Common myeloid progenitor, CD34-positive (primary cell): ENCODE measurements around the gene ZNF578.
"Not testable (repeated sequence)": the region's sequence is repeated elsewhere in the genome, so short reads cannot be mapped to it uniquely, and the experiment has no call there.

Experiments used
- CTCF ChIA-PET: fragments of 350-600 bp; sonication (Branson Sonifier 250); formaldehyde crosslinking; loops from one replicate; lab custom pipeline; 2021; ENCODE audit warnings: antibody characterized with exemption; lab: Charles Lee
- POLR2A ChIA-PET: fragments of 350-600 bp; sonication (Branson Sonifier 250); formaldehyde crosslinking; loops from one replicate; lab custom pipeline; 2021; ENCODE audit warnings: antibody characterized with exemption; lab: Charles Lee
- DNase-seq, 3 donors: peaks; one replicate each; pipeline versions ENCODE4 v3.0.0 to v3.0.0-alpha.2; 2013
- H3K27ac ChIP-seq, 2 experiments: 1 replicate in 1 of 2; 2 replicates in 1 of 2; pipeline ENCODE4 v1.7.0; 2013; ENCODE audit warnings: inconsistent platforms in 2 of 2, low read length in 2 of 2, mild to moderate bottlenecking in 2 of 2, low read depth in 1 of 2, moderate library complexity in 1 of 2; ENCODE audit not compliant: severe bottlenecking in 2 of 2, insufficient read depth in 1 of 2, poor library complexity in 1 of 2
- H3K27me3 ChIP-seq, 5 experiments: replicated peaks in 2 of 5; 1 replicate in 3 of 5; 2 replicates in 2 of 5; pipeline versions ENCODE4 v1.6.1 to v1.7.0; 2013; ENCODE audit warnings: low read length in 4 of 5, mild to moderate bottlenecking in 2 of 5, moderate library complexity in 2 of 5, inconsistent platforms in 1 of 5; ENCODE audit not compliant: insufficient read depth in 5 of 5, control insufficient read depth in 4 of 5
- H3K36me3 ChIP-seq, 4 experiments: 1 replicate in 2 of 4; 2 replicates in 2 of 4; pipeline versions ENCODE4 v1.6.1 to v1.7.0; 2013; ENCODE audit warnings: low read length in 3 of 4, control low read depth in 1 of 4, mild to moderate bottlenecking in 1 of 4; ENCODE audit not compliant: control insufficient read depth in 4 of 4, insufficient read depth in 4 of 4
- H3K4me1 ChIP-seq, 4 experiments: 1 replicate in 3 of 4; 2 replicates in 1 of 4; pipeline versions ENCODE4 v1.6.1 to v1.7.1; 2013; ENCODE audit warnings: low read length in 3 of 4, mild to moderate bottlenecking in 3 of 4, control low read depth in 1 of 4, inconsistent platforms in 1 of 4, moderate library complexity in 1 of 4; ENCODE audit not compliant: control insufficient read depth in 4 of 4, insufficient read depth in 4 of 4; ENCODE audit errors: control extremely low read depth in 1 of 4
- H3K4me3 ChIP-seq, 7 experiments: 1 replicate in 4 of 7; 2 replicates in 3 of 7; pipeline versions ENCODE4 v1.5.1 to v1.7.0; 2013; ENCODE audit warnings: mild to moderate bottlenecking in 7 of 7, low read length in 6 of 7, moderate library complexity in 6 of 7, inconsistent platforms in 2 of 7, low read depth in 2 of 7, control low read depth in 1 of 7; ENCODE audit not compliant: insufficient read depth in 4 of 7, control insufficient read depth in 1 of 7; ENCODE audit errors: extremely low read depth in 1 of 7
- H3K9me3 ChIP-seq, 5 experiments: 1 replicate in 4 of 5; 2 replicates in 1 of 5; pipeline versions ENCODE4 v1.6.1 to v1.7.1; 2013; ENCODE audit warnings: low read length in 4 of 5, mild to moderate bottlenecking in 2 of 5, inconsistent platforms in 1 of 5, low read depth in 1 of 5, moderate library complexity in 1 of 5; ENCODE audit not compliant: control insufficient read depth in 4 of 5, insufficient read depth in 2 of 5; ENCODE audit errors: control extremely low read depth in 1 of 5
- WGBS: methylation state at CpG from one replicate; pipeline ENCODE4 v1.1.5; 2013; ENCODE audit not compliant: insufficient coverage; 5-methylcytosine and 5-hydroxymethylcytosine counted together

Gene ZNF578

DNA sequence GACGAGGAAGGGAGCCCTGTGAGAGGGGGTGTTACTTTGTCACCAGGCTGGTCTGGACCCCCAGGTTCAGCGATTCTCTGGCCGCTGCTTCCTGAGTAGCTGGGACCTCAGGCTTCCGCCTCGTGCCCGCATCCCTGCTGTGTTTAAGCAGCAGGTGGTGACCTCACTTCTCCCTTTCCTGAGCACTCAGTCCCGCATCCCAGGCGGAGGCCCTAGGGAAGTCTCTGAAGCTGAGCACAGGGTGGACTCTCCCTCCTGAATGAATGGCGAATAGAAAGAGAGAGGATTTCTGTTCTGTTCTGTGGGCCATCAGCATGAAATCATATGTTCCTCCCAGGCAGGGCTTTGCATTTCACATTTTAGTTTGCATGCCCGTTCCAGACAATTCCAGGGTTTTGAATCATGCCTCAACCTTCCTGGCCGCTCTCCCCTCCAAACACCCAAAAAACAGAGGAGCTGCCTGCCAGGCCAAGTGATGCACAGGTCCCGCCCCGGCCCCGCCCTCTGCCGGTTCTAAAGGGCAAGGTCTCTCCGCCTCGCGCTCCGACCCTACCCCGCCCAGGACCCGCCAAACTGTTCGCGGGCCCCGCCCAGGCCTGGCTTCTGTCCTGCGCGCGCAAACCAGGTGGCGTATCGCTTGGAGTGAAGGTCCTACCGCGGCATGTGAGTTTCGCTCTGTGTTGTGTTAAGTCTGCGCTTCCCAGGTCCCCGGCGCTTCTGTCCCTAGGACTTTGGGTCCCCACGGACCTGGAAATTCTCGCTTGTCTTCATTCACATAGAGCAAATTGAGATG is 39.0 kb downstream of the ZNF578 start:
- Histone ChIP-seq H3K9me3 (peaks cover 0 to 38% (median 30%) of the 10 kb centered on the region in 5 experiments), H3K4me3 (peak overlapping the region in 4 of 7 experiments; percentile 13 to 51 (median 41)), H3K36me3 (peaks cover 0 to 2% (median 0%) of the 10 kb centered on the region in 4 experiments), H3K27ac (no peak overlapping the region), H3K4me1 (peaks cover 0 to 9% (median 0%) of the 10 kb centered on the region in 4 experiments), H3K27me3 (no peaks in the 10 kb centered on the region)
- WGBS: 33% methylated on average over 30 of the region's 37 CpGs
- DNase-seq: peak; percentile 9 to 71 (median 59)
- ChIA-PET POLR2A (no interaction called here), CTCF (no interaction called here)

- WGBS: 13% methylated on average over 27 of the region's 28 CpGs
Measured at GRCh38 chr19:52492994-52493470, 39.7 kb downstream of the ZNF578 start.

GRCh38 chr19:52494518-52494917 is 41.2 kb downstream of the ZNF578 start:
- DNase-seq: no peak
- peaks cover 0 to 9% (median 0%) of the 10 kb centered on the region in 4 experiments for H3K4me1 ChIP-seq
- peaks cover 0 to 2% (median 0%) of the 10 kb centered on the region in 4 experiments for H3K36me3 ChIP-seq
- H3K4me3 ChIP-seq: no peak overlapping the region
- POLR2A ChIA-PET: interaction anchor here (0.6 kb wide), 1 partner anchor 209 kb away, joined by 4 read pairs; no protein-coding TSS in a partner anchor
- CTCF ChIA-PET: no interaction called here
- WGBS: 100% methylated on average over 1 of the region's 3 CpGs
- H3K9me3 ChIP-seq: peaks cover 0 to 44% (median 28%) of the 10 kb centered on the region in 5 experiments
- no peaks in the 10 kb centered on the region for H3K27me3 ChIP-seq
- no peak overlapping the region for H3K27ac ChIP-seq

More at GRCh38 chr19:52492994-52493470, 39.7 kb downstream of the ZNF578 start:
- DNase-seq: peak in 2 of 3 donors; percentile 39 to 56
- Histone ChIP-seq H3K27me3 (no peaks in the 10 kb centered on the region), H3K27ac (no peak overlapping the region), H3K4me1 (peaks cover 0 to 9% (median 0%) of the 10 kb centered on the region in 4 experiments), H3K9me3 (peaks cover 0 to 36% (median 30%) of the 10 kb centered on the region in 5 experiments), H3K4me3 (peak overlapping the region in 3 of 7 experiments; percentile 34 to 51 (median 48)), H3K36me3 (peaks cover 0 to 2% (median 0%) of the 10 kb centered on the region in 4 experiments)
- ChIA-PET CTCF (no interaction called here), POLR2A (no interaction called here)

DNA sequence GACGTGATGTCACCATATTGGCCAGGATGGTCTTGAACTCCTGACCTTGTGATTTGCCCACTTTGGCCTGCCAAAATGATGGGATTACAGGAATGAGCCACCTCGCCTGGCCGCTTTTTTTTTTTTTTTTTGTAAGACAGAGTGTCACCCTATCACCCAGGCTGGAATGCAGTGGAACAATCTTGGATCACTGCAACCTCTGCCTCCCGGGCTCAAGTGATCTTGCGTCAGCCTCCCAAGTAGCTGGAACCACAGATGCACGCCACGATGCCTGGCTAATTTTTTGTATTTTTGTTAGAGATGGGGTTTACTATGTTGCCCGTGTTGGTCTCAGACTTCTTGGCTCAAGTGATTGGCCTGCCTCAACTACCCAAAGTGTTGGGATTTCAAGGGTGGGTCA is 45.2 kb downstream of the ZNF578 start:
- ChIA-PET CTCF (no interaction called here), POLR2A (no interaction called here)
- WGBS: 100% methylated on average over 4 of the region's 8 CpGs
- H3K9me3 ChIP-seq: peaks cover 3 to 56% (median 26%) of the 10 kb centered on the region in 5 experiments
- no peak overlapping the region for H3K27ac ChIP-seq
- no peak for DNase-seq
- no peaks in the 10 kb centered on the region for H3K4me1 ChIP-seq
- peaks cover 0 to 11% (median 0%) of the 10 kb centered on the region in 4 experiments for H3K36me3 ChIP-seq
- H3K27me3 ChIP-seq: no peaks in the 10 kb centered on the region
- no peak overlapping the region for H3K4me3 ChIP-seq

- DNase-seq, H3K4me1 ChIP-seq, H3K27me3 ChIP-seq, CTCF ChIA-PET, H3K27ac ChIP-seq, H3K4me3 ChIP-seq, POLR2A ChIA-PET: not testable (repeated sequence)
- WGBS: 83% methylated on average over 3 of the region's 3 CpGs
- peaks cover 3 to 61% (median 24%) of the 10 kb centered on the region in 5 experiments for H3K9me3 ChIP-seq
- peaks cover 0 to 11% (median 0%) of the 10 kb centered on the region in 4 experiments for H3K36me3 ChIP-seq
Measured at GRCh38 chr19:52500474-52500873, 47.1 kb downstream of the ZNF578 start.

GRCh38 chr19:52500991-52501390 is 47.6 kb downstream of the ZNF578 start:
- H3K4me1 ChIP-seq, H3K27me3 ChIP-seq, H3K27ac ChIP-seq, CTCF ChIA-PET, POLR2A ChIA-PET, DNase-seq, H3K4me3 ChIP-seq: not testable (repeated sequence)
- H3K36me3 ChIP-seq: peaks cover 0 to 14% (median 0%) of the 10 kb centered on the region in 4 experiments
- WGBS: 96% methylated on average over 11 of the region's 12 CpGs
- H3K9me3 ChIP-seq: peaks cover 3 to 66% (median 27%) of the 10 kb centered on the region in 5 experiments

DNA sequence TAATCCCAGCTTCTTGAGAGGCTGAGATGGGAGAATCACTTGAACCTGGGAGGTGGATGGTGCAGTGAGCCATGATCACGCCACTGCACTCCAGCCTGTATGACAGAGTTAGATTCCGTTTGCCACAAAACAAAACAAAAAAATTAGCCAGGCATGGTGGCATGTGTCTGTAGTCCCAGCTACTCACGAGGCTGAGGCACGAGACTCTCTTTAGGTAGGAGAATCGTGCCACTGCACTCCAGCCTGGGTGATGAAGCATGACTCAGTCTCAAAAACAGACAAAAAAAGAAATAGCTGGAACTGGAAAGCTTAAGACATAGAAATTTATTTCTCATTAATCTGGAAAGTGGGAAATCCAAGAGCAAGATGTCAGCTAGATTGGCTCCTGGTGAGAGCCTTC is 53.9 kb downstream of the ZNF578 start:
- H3K4me3 ChIP-seq: no peak overlapping the region
- H3K4me1 ChIP-seq: no peaks in the 10 kb centered on the region
- CTCF ChIA-PET: no interaction called here
- H3K27me3 ChIP-seq: no peaks in the 10 kb centered on the region
- DNase-seq: no peak
- peaks cover 0 to 25% (median 0%) of the 10 kb centered on the region in 4 experiments for H3K36me3 ChIP-seq
- WGBS: 95% methylated on average over 5 of the region's 5 CpGs
- POLR2A ChIA-PET: no interaction called here
- peaks cover 2 to 67% (median 34%) of the 10 kb centered on the region in 5 experiments for H3K9me3 ChIP-seq
- no peak overlapping the region for H3K27ac ChIP-seq
